Caco-2 (cell line): Measurements from ENCODE around the gene DSN1. TPM values are rescaled to one million over a fixed set of nuclear protein-coding genes. Genes with fewer than 3 reads are reported as not detected.
A peak's percentile ranks its signal among the peaks of the same experiment; 100 is the strongest.

ENCODE experiments used
- BruUV-seq: library from RNA; stranded (reverse); fragments of 400-500 nt; replicated peaks from 2 replicates; lab custom pipeline; 2021; lab: Mats Ljungman, UMichigan
- CTCF ChIA-PET: fragments of 300-600 bp; sonication (Branson Sonifier 250); formaldehyde crosslinking; loops from one replicate; lab custom pipeline; 2022; ENCODE audit warnings: antibody characterized with exemption; lab: Charles Lee
- POLR2A ChIA-PET: fragments of 300-600 bp; sonication (Branson Sonifier 250); formaldehyde crosslinking; loops from one replicate; lab custom pipeline; 2022; ENCODE audit warnings: antibody characterized with exemption; lab: Charles Lee
- DNase-seq, 2 experiments: peaks; one replicate each; pipeline versions ENCODE4 v3.0.0 to v3.0.0-alpha.2; 2020 to 2022
- H3K27me3 ChIP-seq: replicated peaks from 2 replicates; pipeline ENCODE4 v1.6.0; 2011; ENCODE audit warnings: low read length; ENCODE audit not compliant: control insufficient read depth, insufficient read depth
- H3K36me3 ChIP-seq: 2 replicates; pipeline ENCODE4 v1.5.1; 2011; ENCODE audit warnings: low read length; ENCODE audit not compliant: control insufficient read depth, insufficient read depth
- H3K4me1 ChIP-seq: fragments of 250-450 bp; sonication (Bioruptor Pico); 2 replicates; pipeline ENCODE4 v1.5.1; 2020; ENCODE audit warnings: mild to moderate bottlenecking
- H3K4me3 ChIP-seq: 2 replicates; pipeline ENCODE4 v1.5.1; 2011; ENCODE audit warnings: low read depth, mild to moderate bottlenecking, control low read depth, low read length
- H3K9me3 ChIP-seq: fragments of 250-450 bp; sonication (Bioruptor Pico); 2 replicates; pipeline ENCODE4 v1.5.1; 2020; ENCODE audit warnings: mild to moderate bottlenecking, moderate library complexity
- H3K27ac Mint-ChIP-seq: one replicate; pipeline ENCODE4 v1.8.0; 2022; ENCODE audit warnings: mixed read lengths; ENCODE audit not compliant: unreplicated experiment
- H3K27me3 Mint-ChIP-seq: one replicate; pipeline ENCODE4 v1.8.0; 2022; ENCODE audit warnings: mixed read lengths; ENCODE audit not compliant: insufficient read depth, unreplicated experiment
- H3K36me3 Mint-ChIP-seq: one replicate; pipeline ENCODE4 v1.8.0; 2022; ENCODE audit warnings: mild to moderate bottlenecking, mixed read lengths; ENCODE audit not compliant: insufficient read depth, unreplicated experiment
- H3K4me1 Mint-ChIP-seq: one replicate; pipeline ENCODE4 v1.8.0; 2022; ENCODE audit warnings: low read depth, mixed read lengths; ENCODE audit not compliant: unreplicated experiment
- H3K4me3 Mint-ChIP-seq: one replicate; pipeline ENCODE4 v1.8.0; 2022; ENCODE audit warnings: mild to moderate bottlenecking, moderate library complexity, mixed read lengths; ENCODE audit not compliant: unreplicated experiment
- H3K9me3 Mint-ChIP-seq: one replicate; pipeline ENCODE4 v1.8.0; 2022; ENCODE audit warnings: mixed read lengths; ENCODE audit not compliant: unreplicated experiment
- CTCF ChIP-seq, 2 experiments: fragments of 200-600 bp in 1 of 2; IDR thresholded peaks; 1 replicate in 1 of 2; 2 replicates in 1 of 2; pipeline versions ENCODE4 v1.5.1 to v1.8.0; 2011 to 2022; ENCODE audit warnings: antibody characterized with exemption in 1 of 2, control low read depth in 1 of 2, inconsistent platforms in 1 of 2, low read depth in 1 of 2, low read length in 1 of 2, mild to moderate bottlenecking in 1 of 2, moderate library complexity in 1 of 2; ENCODE audit not compliant: insufficient read depth in 1 of 2, severe bottlenecking in 1 of 2, unreplicated experiment in 1 of 2
- intact Hi-C: fragments of 100-400 bp; cut with micrococcal nuclease; formaldehyde crosslinking; loops from one replicate; pipeline ENCODE4 v1.10.0; 2022; ENCODE audit not compliant: unreplicated experiment
- total RNA-seq: library from RNA; stranded (reverse); gene quantifications from 2 replicates; pipeline ENCODE4 v1.2.3, GENCODE V29; 2022

DSN1 gene
- total RNA-seq, 1 experiment from 2014 or later, result 59.2 TPM

- no peaks in the 10 kb centered on the region for H3K27me3 ChIP-seq
- intact Hi-C loops, result no loop called here
- no TSS peak for BruUV-seq
- DNase-seq, result no peak
- H3K9me3 ChIP-seq, result no peaks in the 10 kb centered on the region
- Mint-ChIP-seq H3K36me3 (peaks cover 89% of the 10 kb centered on the region), H3K4me3 (no peak overlapping the region), H3K9me3 (no peaks in the 10 kb centered on the region), H3K4me1 (no peaks in the 10 kb centered on the region), H3K27me3 (no peaks in the 10 kb centered on the region), H3K27ac (no peak overlapping the region)
- no peak for TF ChIP-seq CTCF (IDR thresholded peaks at IDR 0.05; ENCODE audit: insufficient read depth in 1 of 2, low read depth in 1 of 2, low read length in 1 of 2, severe bottlenecking in 1 of 2, unreplicated experiment in 1 of 2)
- no peaks in the 10 kb centered on the region for H3K4me1 ChIP-seq
- peaks cover 5% of the 10 kb centered on the region for H3K36me3 ChIP-seq
- no peak overlapping the region for H3K4me3 ChIP-seq
- ChIA-PET POLR2A (interaction anchor here (0.8 kb wide), 1 partner anchor 12 kb away, joined by 12 read pairs; the partner anchor contains the start of gene DSN1), CTCF (no interaction called here)
Measured at GRCh38 chr20:36761125-36761524, 12.4 kb downstream of the DSN1 start.

- CTCF ChIA-PET, result no interaction called here
- no peaks in the 10 kb centered on the region for H3K4me1 ChIP-seq
- Mint-ChIP-seq H3K36me3 (peaks cover 89% of the 10 kb centered on the region), H3K4me1 (no peaks in the 10 kb centered on the region), H3K27me3 (no peaks in the 10 kb centered on the region), H3K4me3 (no peak overlapping the region), H3K9me3 (no peaks in the 10 kb centered on the region), H3K27ac (no peak overlapping the region)
- no peak overlapping the region for H3K4me3 ChIP-seq
- TF ChIP-seq CTCF (IDR thresholded peaks at IDR 0.05; ENCODE audit: insufficient read depth in 1 of 2, low read depth in 1 of 2, low read length in 1 of 2, severe bottlenecking in 1 of 2, unreplicated experiment in 1 of 2), result no peak
- peak in 1 of 2 experiments; percentile 26 for DNase-seq
- intact Hi-C loops, result no loop called here
- POLR2A ChIA-PET, result no interaction called here
- H3K27me3 ChIP-seq, result no peaks in the 10 kb centered on the region
- H3K36me3 ChIP-seq, result peaks cover 5% of the 10 kb centered on the region
- no peaks in the 10 kb centered on the region for H3K9me3 ChIP-seq
- no TSS peak for BruUV-seq
Measured at GRCh38 chr20:36760647-36761046, 12.9 kb downstream of the DSN1 start.

- H3K36me3 ChIP-seq, result peaks cover 5% of the 10 kb centered on the region
- H3K4me3 ChIP-seq, result no peak overlapping the region
- TF ChIP-seq CTCF (IDR thresholded peaks at IDR 0.05; ENCODE audit: insufficient read depth in 1 of 2, low read depth in 1 of 2, low read length in 1 of 2, severe bottlenecking in 1 of 2, unreplicated experiment in 1 of 2), result no peak
- peaks cover 5% of the 10 kb centered on the region for H3K4me1 ChIP-seq
- no peak for DNase-seq
- intact Hi-C loops, result no loop called here
- CTCF ChIA-PET, result no interaction called here
- no peaks in the 10 kb centered on the region for H3K9me3 ChIP-seq
- peaks cover 12% of the 10 kb centered on the region for H3K4me1 Mint-ChIP-seq
- H3K27me3 ChIP-seq, result no peaks in the 10 kb centered on the region
- no peak overlapping the region for H3K4me3 Mint-ChIP-seq
- no TSS peak for BruUV-seq
- H3K9me3 Mint-ChIP-seq, result no peaks in the 10 kb centered on the region
- peaks cover 86% of the 10 kb centered on the region for H3K36me3 Mint-ChIP-seq
- POLR2A ChIA-PET, result no interaction called here
- no peak overlapping the region for H3K27ac Mint-ChIP-seq
- no peaks in the 10 kb centered on the region for H3K27me3 Mint-ChIP-seq
Measured at GRCh38 chr20:36758276-36758675, 15.3 kb downstream of the DSN1 start.
